Keratinocyte (primary cell): Measurements from ENCODE around the gene MKS1. TPM values are rescaled to one million over a fixed set of nuclear protein-coding genes. Genes with fewer than 3 reads are reported as not detected.

Experiments
- DNase-seq: peaks from one replicate; pipeline ENCODE4 v3.0.0-alpha.2; 2011; ENCODE audit warnings: low read depth, missing footprints, low spot score
- FAIRE-seq: peaks from 2 replicates; lab custom pipeline; 2011; peaks lifted over from hg19 to GRCh38; lab: Jason Lieb, UNC
- H2AFZ ChIP-seq: 2 replicates; pipeline ENCODE4 v1.6.0; 2012; ENCODE audit warnings: low read length, control low read depth, inconsistent platforms; ENCODE audit not compliant: control insufficient read depth
- H3K27ac ChIP-seq: 2 replicates; pipeline ENCODE4 v1.5.1; 2011; ENCODE audit warnings: low read length; ENCODE audit not compliant: control insufficient read depth, insufficient read depth
- H3K27me3 ChIP-seq: 3 replicates; pipeline ENCODE4 v1.6.0; 2011; ENCODE audit warnings: low read length; ENCODE audit not compliant: control insufficient read depth, insufficient read depth; ENCODE audit errors: extremely low read depth
- H3K36me3 ChIP-seq, 2 experiments: 2 replicates in 1 of 2; 3 replicates in 1 of 2; pipeline ENCODE4 v1.5.1; 2011; ENCODE audit warnings: low read length in 2 of 2, mild to moderate bottlenecking in 1 of 2; ENCODE audit not compliant: control insufficient read depth in 2 of 2, insufficient read depth in 2 of 2; ENCODE audit errors: extremely low read depth in 1 of 2
- H3K4me1 ChIP-seq: 3 replicates; pipeline ENCODE4 v1.5.1; 2011; ENCODE audit warnings: low read length; ENCODE audit not compliant: control insufficient read depth, insufficient read depth; ENCODE audit errors: extremely low read depth
- H3K4me2 ChIP-seq: 3 replicates; pipeline ENCODE4 v1.6.0; 2011; ENCODE audit warnings: low read depth, low read length; ENCODE audit not compliant: control insufficient read depth, insufficient read depth; ENCODE audit errors: extremely low read depth
- H3K4me3 ChIP-seq, 3 experiments: fragments of 200-600 bp in 1 of 3; sonication (generic) in 1 of 3; 2 replicates in 2 of 3; 3 replicates in 1 of 3; pipeline ENCODE4 v1.5.1; 2011 to 2016; ENCODE audit warnings: low read length in 3 of 3, mild to moderate bottlenecking in 3 of 3, control low read depth in 2 of 3, inconsistent platforms in 1 of 3, low read depth in 1 of 3, mixed read lengths in 1 of 3, mixed run types in 1 of 3, moderate library complexity in 1 of 3; ENCODE audit not compliant: control insufficient read depth in 2 of 3, insufficient read depth in 2 of 3; ENCODE audit errors: extremely low read depth in 1 of 3
- H3K79me2 ChIP-seq: 2 replicates; pipeline ENCODE4 v1.6.0; 2012; ENCODE audit warnings: low read length; ENCODE audit not compliant: control insufficient read depth, insufficient read depth
- H3K9ac ChIP-seq: 3 replicates; pipeline ENCODE4 v1.6.0; 2011; ENCODE audit warnings: low read length; ENCODE audit not compliant: control insufficient read depth, insufficient read depth; ENCODE audit errors: extremely low read depth
- H3K9me1 ChIP-seq: 3 replicates; pipeline ENCODE4 v1.6.0; 2011; ENCODE audit warnings: low read length; ENCODE audit not compliant: control insufficient read depth, insufficient read depth; ENCODE audit errors: extremely low read depth
- H3K9me3 ChIP-seq: 2 replicates; pipeline ENCODE4 v1.5.1; 2012; ENCODE audit warnings: low read depth, low read length; ENCODE audit not compliant: control insufficient read depth
- H4K20me1 ChIP-seq: 3 replicates; pipeline ENCODE4 v1.6.0; 2011; ENCODE audit warnings: low read length; ENCODE audit not compliant: control insufficient read depth, insufficient read depth; ENCODE audit errors: extremely low read depth
- CTCF ChIP-seq, 3 experiments: IDR thresholded peaks in 1 of 3; conservative IDR thresholded peaks in 1 of 3; optimal IDR thresholded peaks in 1 of 3; 2 replicates in 2 of 3; 3 replicates in 1 of 3; pipeline versions ENCODE3 to v1.5.1; 2011; ENCODE audit warnings: low read length in 3 of 3, mild to moderate bottlenecking in 3 of 3, moderate library complexity in 2 of 3, control low read depth in 1 of 3, inconsistent platforms in 1 of 3; ENCODE audit not compliant: insufficient read depth in 2 of 3; ENCODE audit errors: extremely low read depth in 1 of 3
- EZH2 ChIP-seq: IDR thresholded peaks from one replicate; pipeline ENCODE4 v1.6.1; 2012; ENCODE audit warnings: inconsistent platforms, mild to moderate bottlenecking, low read length, moderate library complexity
- dilution Hi-C: fragments of 300-500 bp; cut with MboI; formaldehyde crosslinking; loops from one replicate; pipeline ENCODE4 v1.7.0; 2020; ENCODE audit warnings: low sequenced_read_pairs; ENCODE audit not compliant: extremely low pct_ligation_motif_present
- polyA plus RNA-seq, 5 experiments: library from polyadenylated mRNA; depleted of rRNA in 3 of 5; stranded (reverse) in 3 of 5; stranded (forward) in 1 of 5; unstranded in 1 of 5; fragments of >200 nt; gene quantifications; 1 replicate in 1 of 5; 2 replicates in 3 of 5; 3 replicates in 1 of 5; pipeline versions ENCODE4 v1.2.1 to v1.2.3, GENCODE V29; 2011 to 2012; ENCODE audit warnings: missing spikeins in 2 of 5, low read depth in 1 of 5, low replicate concordance in 1 of 5

The MKS1 gene
- polyA plus RNA-seq, 1 donor (not counting 4 experiments of a cell fraction or from before 2014, with no cell fraction given), result 12.2 TPM

GRCh38 chr17:58186591-58186990 is 32.5 kb downstream of the MKS1 start:
- H3K4me3 ChIP-seq, result no peak overlapping the region
- no peak overlapping the region for H3K9ac ChIP-seq
- no peaks in the 10 kb centered on the region for H4K20me1 ChIP-seq
- no peak overlapping the region for H3K4me2 ChIP-seq
- no peak for TF ChIP-seq CTCF (optimal IDR thresholded peaks at IDR 0.05 in 1 of 3, IDR thresholded peaks at IDR 0.05 in 1 of 3, conservative IDR thresholded peaks at IDR 0.05 in 1 of 3; ENCODE audit: extremely low read depth in 1 of 3, insufficient read depth in 2 of 3, low read length in 3 of 3)
- no peak for TF ChIP-seq EZH2
- peaks cover 15% of the 10 kb centered on the region for H3K4me1 ChIP-seq
- FAIRE-seq, result no peak
- H3K9me1 ChIP-seq, result no peaks in the 10 kb centered on the region
- no peaks in the 10 kb centered on the region for H3K9me3 ChIP-seq
- H3K36me3 ChIP-seq, result no peaks in the 10 kb centered on the region
- no peak for DNase-seq
- no peaks in the 10 kb centered on the region for H3K79me2 ChIP-seq
- H3K27me3 ChIP-seq, result peaks cover 4% of the 10 kb centered on the region
- no peak overlapping the region for H2AFZ ChIP-seq
- dilution Hi-C loops, result no loop called here
- no peak overlapping the region for H3K27ac ChIP-seq

GRCh38 chr17:58184986-58185761 is 33.9 kb downstream of the MKS1 start:
- TF ChIP-seq CTCF (optimal IDR thresholded peaks at IDR 0.05 in 1 of 3, IDR thresholded peaks at IDR 0.05 in 1 of 3, conservative IDR thresholded peaks at IDR 0.05 in 1 of 3; ENCODE audit: extremely low read depth in 1 of 3, insufficient read depth in 2 of 3, low read length in 3 of 3) (no peak), EZH2 (no peak)
- H3K9me1 ChIP-seq, result no peaks in the 10 kb centered on the region
- no peak overlapping the region for H3K4me2 ChIP-seq
- no peak for FAIRE-seq
- no peaks in the 10 kb centered on the region for H3K36me3 ChIP-seq
- no peak overlapping the region for H3K27ac ChIP-seq
- H4K20me1 ChIP-seq, result no peaks in the 10 kb centered on the region
- H3K4me1 ChIP-seq, result peaks cover 14% of the 10 kb centered on the region
- no peak overlapping the region for H2AFZ ChIP-seq
- H3K9ac ChIP-seq, result no peak overlapping the region
- DNase-seq, result no peak
- H3K4me3 ChIP-seq, result no peak overlapping the region
- no peaks in the 10 kb centered on the region for H3K79me2 ChIP-seq
- no peaks in the 10 kb centered on the region for H3K9me3 ChIP-seq
- dilution Hi-C loops, result no loop called here
- peaks cover 8% of the 10 kb centered on the region for H3K27me3 ChIP-seq
